Panc1 (cell line): ENCODE measurements around the gene EFNA2. TPM values are rescaled to one million over a fixed set of nuclear protein-coding genes. Genes with fewer than 3 reads are reported as not detected.

Source experiments
- ATAC-seq: fragments of 200-7000 bp; cut with Tn5 transposase; 2 replicates; pipeline ENCODE4 v1.9.1; 2020; ENCODE audit warnings: mild to moderate bottlenecking, moderate library complexity
- BruUV-seq: library from RNA; stranded (reverse); fragments of 400-500 nt; replicated peaks from 2 replicates; lab custom pipeline; 2021; lab: Mats Ljungman, UMichigan
- CTCF ChIA-PET: fragments of 300-600 bp; sonication (Branson Sonifier 250); formaldehyde crosslinking; loops from one replicate; lab custom pipeline; 2022; ENCODE audit warnings: antibody characterized with exemption; lab: Charles Lee
- POLR2A ChIA-PET: fragments of 300-600 bp; sonication (Branson Sonifier 250); formaldehyde crosslinking; loops from one replicate; lab custom pipeline; 2022; ENCODE audit warnings: antibody characterized with exemption; lab: Charles Lee
- DNase-seq: peaks from one replicate; pipeline ENCODE4 v3.0.0-alpha.2; 2010; ENCODE audit warnings: low read depth, low spot score
- H3K27ac ChIP-seq: 2 replicates; pipeline ENCODE4 v1.5.1; 2011; ENCODE audit warnings: mild to moderate bottlenecking, low read length, inconsistent platforms
- H3K27me3 ChIP-seq: fragments of 200-500 bp; sonication (Bioruptor generic); 2 replicates; pipeline ENCODE4 v1.6.0; 2014; ENCODE audit warnings: low read length, inconsistent platforms; ENCODE audit not compliant: control insufficient read depth, insufficient read depth
- H3K36me3 ChIP-seq: fragments of 200-500 bp; sonication (Bioruptor generic); 2 replicates; pipeline ENCODE4 v1.5.1; 2014; ENCODE audit warnings: inconsistent platforms, mild to moderate bottlenecking, low read length, moderate library complexity; ENCODE audit not compliant: control insufficient read depth, insufficient read depth
- H3K4me1 ChIP-seq: 2 replicates; pipeline ENCODE4 v1.5.1; 2011; ENCODE audit warnings: inconsistent platforms, mild to moderate bottlenecking, low read length, moderate library complexity; ENCODE audit not compliant: control insufficient read depth, insufficient read depth
- H3K4me3 ChIP-seq, 2 experiments: 2 replicates each; pipeline ENCODE4 v1.5.1; 2011 to 2012; ENCODE audit warnings: low read depth in 2 of 2, low read length in 2 of 2, mild to moderate bottlenecking in 2 of 2, inconsistent platforms in 1 of 2, moderate library complexity in 1 of 2
- H3K9me3 ChIP-seq: fragments of 200-500 bp; sonication (Bioruptor generic); 2 replicates; pipeline ENCODE4 v1.5.1; 2014; ENCODE audit warnings: low read depth, mild to moderate bottlenecking, inconsistent platforms, low read length, moderate library complexity; ENCODE audit not compliant: control insufficient read depth, insufficient read depth
- POLR2AphosphoS5 ChIP-seq: IDR thresholded peaks from 2 replicates; pipeline ENCODE4 v1.6.1; 2012; ENCODE audit warnings: mild to moderate bottlenecking, low read depth, low read length, moderate library complexity
- SIN3A ChIP-seq: IDR thresholded peaks from 2 replicates; pipeline ENCODE4 v1.6.1; 2012; ENCODE audit warnings: low read depth, mild to moderate bottlenecking, low read length, moderate library complexity, borderline replicate concordance; ENCODE audit not compliant: insufficient read depth
- TCF7L2 ChIP-seq: IDR thresholded peaks from 2 replicates; pipeline ENCODE4 v1.6.1; 2011; ENCODE audit warnings: mild to moderate bottlenecking, low read depth, low read length, inconsistent platforms
- in situ Hi-C: cut with HindIII; loops from 2 replicates; pipeline ENCODE4 v1.10.0; 2016; ENCODE audit warnings: low sequenced_read_pairs, low pct_unique_long_range_greater_than_20kb
- intact Hi-C: fragments of 100-400 bp; cut with micrococcal nuclease; formaldehyde crosslinking; loops from one replicate; pipeline ENCODE4 v1.10.0; 2022; ENCODE audit not compliant: unreplicated experiment
- total RNA-seq: library from RNA; stranded (reverse); gene quantifications from one replicate; pipeline ENCODE4 v1.2.1, GENCODE V29; 2021; ENCODE audit not compliant: unreplicated experiment
- TF ChIP-seq, protein P1 (sequence below): fragments of 450-650 bp; IDR thresholded peaks from 2 replicates; pipeline ENCODE4 v1.5.1; 2017; ENCODE audit warnings: mild to moderate bottlenecking
- TF ChIP-seq, protein P2 (sequence below), 2 experiments: IDR thresholded peaks; 2 replicates each; pipeline ENCODE4 v1.6.1; 2011 to 2012; ENCODE audit warnings: low read depth in 2 of 2, control low read depth in 1 of 2, low read length in 1 of 2, mild to moderate bottlenecking in 1 of 2, moderate library complexity in 1 of 2; ENCODE audit not compliant: insufficient read depth in 1 of 2

Gene EFNA2
- total RNA-seq, 1 experiment from 2014 or later, result 7.8 TPM

DNA sequence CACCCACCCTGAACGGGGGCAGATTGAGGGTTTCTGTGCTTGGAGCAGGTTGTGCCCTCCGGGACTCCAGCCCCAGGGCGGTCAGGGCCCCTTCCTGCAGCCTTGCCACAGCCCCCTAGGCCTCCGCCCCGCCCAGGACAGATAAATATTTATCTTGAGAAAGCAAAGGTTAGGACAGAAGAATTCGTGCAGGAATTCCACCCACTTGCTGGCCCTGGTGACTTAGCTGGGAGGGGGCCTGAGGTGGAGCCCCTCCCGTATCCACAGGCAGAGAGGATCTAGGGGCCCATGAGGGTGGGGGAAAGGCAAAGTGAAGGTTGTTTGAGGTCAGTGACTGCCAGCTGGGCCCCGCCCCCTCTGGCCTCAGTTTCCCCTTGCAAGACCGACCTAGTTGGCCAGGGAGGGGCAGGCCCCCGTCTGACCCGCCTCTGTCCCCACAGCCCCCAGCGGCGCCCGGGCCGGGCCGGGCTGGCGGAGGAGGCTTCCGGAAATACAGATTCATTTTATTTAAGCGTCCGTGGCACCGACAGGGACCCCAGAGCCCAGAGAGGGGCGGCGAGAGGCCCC, 32.1 kb upstream of the EFNA2 start:
- in situ Hi-C loops, result no loop called here
- DNase-seq, result no peak
- no peaks in the 10 kb centered on the region for H3K9me3 ChIP-seq
- no peak for ATAC-seq
- H3K4me3 ChIP-seq, result peak overlapping the region; percentile 59 to 68
- no peaks in the 10 kb centered on the region for H3K27me3 ChIP-seq
- intact Hi-C loops, result no loop called here
- ChIA-PET POLR2A (interaction anchor here (0.6 kb wide), 1 partner anchor 16 kb away, joined by 4 read pairs; no protein-coding TSS in a partner anchor), CTCF (interaction anchor here (0.5 to 1.0 kb wide), 2 partner anchors 9 to 10 kb away, joined by 3 read pairs; no protein-coding TSS in a partner anchor)
- BruUV-seq, result no TSS peak
- peaks cover 5% of the 10 kb centered on the region for H3K36me3 ChIP-seq
- peak overlapping the region; percentile 62 for H3K27ac ChIP-seq
- peaks cover 45% of the 10 kb centered on the region for H3K4me1 ChIP-seq
- TF ChIP-seq TCF7L2 (no peak), SIN3A (no peak), POLR2AphosphoS5 (no peak; the same call in 1 of the 2 replicates)
- TF ChIP-seq, protein P1, sequence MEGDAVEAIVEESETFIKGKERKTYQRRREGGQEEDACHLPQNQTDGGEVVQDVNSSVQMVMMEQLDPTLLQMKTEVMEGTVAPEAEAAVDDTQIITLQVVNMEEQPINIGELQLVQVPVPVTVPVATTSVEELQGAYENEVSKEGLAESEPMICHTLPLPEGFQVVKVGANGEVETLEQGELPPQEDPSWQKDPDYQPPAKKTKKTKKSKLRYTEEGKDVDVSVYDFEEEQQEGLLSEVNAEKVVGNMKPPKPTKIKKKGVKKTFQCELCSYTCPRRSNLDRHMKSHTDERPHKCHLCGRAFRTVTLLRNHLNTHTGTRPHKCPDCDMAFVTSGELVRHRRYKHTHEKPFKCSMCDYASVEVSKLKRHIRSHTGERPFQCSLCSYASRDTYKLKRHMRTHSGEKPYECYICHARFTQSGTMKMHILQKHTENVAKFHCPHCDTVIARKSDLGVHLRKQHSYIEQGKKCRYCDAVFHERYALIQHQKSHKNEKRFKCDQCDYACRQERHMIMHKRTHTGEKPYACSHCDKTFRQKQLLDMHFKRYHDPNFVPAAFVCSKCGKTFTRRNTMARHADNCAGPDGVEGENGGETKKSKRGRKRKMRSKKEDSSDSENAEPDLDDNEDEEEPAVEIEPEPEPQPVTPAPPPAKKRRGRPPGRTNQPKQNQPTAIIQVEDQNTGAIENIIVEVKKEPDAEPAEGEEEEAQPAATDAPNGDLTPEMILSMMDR, result no peak
- TF ChIP-seq, protein P2, sequence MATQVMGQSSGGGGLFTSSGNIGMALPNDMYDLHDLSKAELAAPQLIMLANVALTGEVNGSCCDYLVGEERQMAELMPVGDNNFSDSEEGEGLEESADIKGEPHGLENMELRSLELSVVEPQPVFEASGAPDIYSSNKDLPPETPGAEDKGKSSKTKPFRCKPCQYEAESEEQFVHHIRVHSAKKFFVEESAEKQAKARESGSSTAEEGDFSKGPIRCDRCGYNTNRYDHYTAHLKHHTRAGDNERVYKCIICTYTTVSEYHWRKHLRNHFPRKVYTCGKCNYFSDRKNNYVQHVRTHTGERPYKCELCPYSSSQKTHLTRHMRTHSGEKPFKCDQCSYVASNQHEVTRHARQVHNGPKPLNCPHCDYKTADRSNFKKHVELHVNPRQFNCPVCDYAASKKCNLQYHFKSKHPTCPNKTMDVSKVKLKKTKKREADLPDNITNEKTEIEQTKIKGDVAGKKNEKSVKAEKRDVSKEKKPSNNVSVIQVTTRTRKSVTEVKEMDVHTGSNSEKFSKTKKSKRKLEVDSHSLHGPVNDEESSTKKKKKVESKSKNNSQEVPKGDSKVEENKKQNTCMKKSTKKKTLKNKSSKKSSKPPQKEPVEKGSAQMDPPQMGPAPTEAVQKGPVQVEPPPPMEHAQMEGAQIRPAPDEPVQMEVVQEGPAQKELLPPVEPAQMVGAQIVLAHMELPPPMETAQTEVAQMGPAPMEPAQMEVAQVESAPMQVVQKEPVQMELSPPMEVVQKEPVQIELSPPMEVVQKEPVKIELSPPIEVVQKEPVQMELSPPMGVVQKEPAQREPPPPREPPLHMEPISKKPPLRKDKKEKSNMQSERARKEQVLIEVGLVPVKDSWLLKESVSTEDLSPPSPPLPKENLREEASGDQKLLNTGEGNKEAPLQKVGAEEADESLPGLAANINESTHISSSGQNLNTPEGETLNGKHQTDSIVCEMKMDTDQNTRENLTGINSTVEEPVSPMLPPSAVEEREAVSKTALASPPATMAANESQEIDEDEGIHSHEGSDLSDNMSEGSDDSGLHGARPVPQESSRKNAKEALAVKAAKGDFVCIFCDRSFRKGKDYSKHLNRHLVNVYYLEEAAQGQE (IDR thresholded peaks at IDR 0.05; ENCODE audit: insufficient read depth in 1 of 2, low read depth in 2 of 2, low read length in 1 of 2), result no peak

- H3K27ac ChIP-seq, result peak overlapping the region; percentile 62
- no peak for TF ChIP-seq TCF7L2
- TF ChIP-seq SIN3A, result no peak
- TF ChIP-seq, protein P1, result no peak
- TF ChIP-seq POLR2AphosphoS5, result no peak
- TF ChIP-seq, protein P2 (IDR thresholded peaks at IDR 0.05; ENCODE audit: insufficient read depth in 1 of 2, low read depth in 2 of 2, low read length in 1 of 2), result no peak
Measured at GRCh38 chr19:1254081-1254527, 31.6 kb upstream of the EFNA2 start.

More at GRCh38 chr19:1254081-1254527, 31.6 kb upstream of the EFNA2 start:
- no peaks in the 10 kb centered on the region for H3K9me3 ChIP-seq
- peak overlapping the region; percentile 59 to 68 for H3K4me3 ChIP-seq
- in situ Hi-C loops, result no loop called here
- no peaks in the 10 kb centered on the region for H3K27me3 ChIP-seq
- peaks cover 5% of the 10 kb centered on the region for H3K36me3 ChIP-seq
- intact Hi-C loops, result no loop called here
- ChIA-PET POLR2A (interaction anchor here (0.6 kb wide), 1 partner anchor 16 kb away, joined by 4 read pairs; no protein-coding TSS in a partner anchor), CTCF (interaction anchor here (1.0 kb wide), 1 partner anchor 9 kb away, joined by 3 read pairs; no protein-coding TSS in a partner anchor)
- no TSS peak for BruUV-seq
- H3K4me1 ChIP-seq, result peaks cover 49% of the 10 kb centered on the region
- ATAC-seq (no peak), DNase-seq (no peak)
